GM12875 (cell line): ENCODE measurements around the gene TRIM8.
"Not testable (repeated sequence)": the region's sequence is repeated elsewhere in the genome, so short reads cannot be mapped to it uniquely, and the experiment has no call there.

Experiments
- H3K4me3 ChIP-seq: one replicate; pipeline ENCODE4 v1.5.1; 2011; ENCODE audit warnings: low read depth, low read length, control low read depth
- TF ChIP-seq, protein P1 (sequence below): IDR thresholded peaks from 2 replicates; pipeline ENCODE4 v1.5.1; 2011; ENCODE audit warnings: low read depth, mild to moderate bottlenecking, control low read depth, inconsistent platforms, low read length, moderate library complexity, borderline replicate concordance; ENCODE audit not compliant: insufficient read depth

The TRIM8 gene

DNA sequence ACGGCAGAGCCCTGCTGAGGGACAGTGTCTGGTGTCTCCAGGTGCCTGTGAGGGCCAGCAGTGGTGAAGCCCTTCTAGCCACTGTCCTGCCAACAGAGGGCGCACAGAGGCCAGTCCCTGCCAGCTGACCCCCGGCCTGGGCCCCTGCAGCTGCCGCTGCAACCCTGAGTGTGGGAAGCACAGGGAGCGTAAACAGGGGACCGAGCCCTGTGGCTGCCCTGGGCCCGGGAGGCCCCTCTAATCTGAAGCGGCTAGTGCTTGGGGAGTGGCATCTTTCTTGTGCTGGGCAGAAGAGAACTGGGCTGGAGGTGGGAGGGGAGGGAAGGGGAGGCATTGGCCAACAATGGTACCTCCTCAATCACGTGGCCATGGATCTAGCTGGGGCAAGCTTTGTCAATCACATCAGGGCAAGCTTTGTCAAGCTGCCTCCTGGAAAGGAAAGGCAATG, 34.6 kb downstream of the TRIM8 start:
- H3K4me3 ChIP-seq: no peak overlapping the region

DNA sequence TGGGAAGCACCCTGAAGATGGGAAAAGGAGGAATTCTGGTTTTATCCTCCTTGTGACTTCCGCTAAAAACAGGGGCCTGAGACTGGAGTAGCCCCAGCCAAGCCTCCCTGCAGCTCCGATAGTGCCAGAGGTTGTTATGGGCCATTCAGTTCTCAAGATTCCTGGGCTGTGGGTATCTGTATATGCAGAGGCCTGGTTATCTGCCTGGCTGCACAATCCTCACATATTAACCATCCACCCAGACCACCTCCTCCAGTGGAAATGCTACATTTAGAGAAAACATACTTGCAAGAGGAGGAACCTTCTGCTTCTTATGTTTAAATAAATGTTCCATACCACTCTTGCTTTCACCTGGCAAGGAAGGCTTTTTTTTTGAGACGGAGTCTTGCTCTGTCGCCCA, 35.3 kb downstream of the TRIM8 start:
- H3K4me3 ChIP-seq: no peak overlapping the region
- TF ChIP-seq, protein P1, sequence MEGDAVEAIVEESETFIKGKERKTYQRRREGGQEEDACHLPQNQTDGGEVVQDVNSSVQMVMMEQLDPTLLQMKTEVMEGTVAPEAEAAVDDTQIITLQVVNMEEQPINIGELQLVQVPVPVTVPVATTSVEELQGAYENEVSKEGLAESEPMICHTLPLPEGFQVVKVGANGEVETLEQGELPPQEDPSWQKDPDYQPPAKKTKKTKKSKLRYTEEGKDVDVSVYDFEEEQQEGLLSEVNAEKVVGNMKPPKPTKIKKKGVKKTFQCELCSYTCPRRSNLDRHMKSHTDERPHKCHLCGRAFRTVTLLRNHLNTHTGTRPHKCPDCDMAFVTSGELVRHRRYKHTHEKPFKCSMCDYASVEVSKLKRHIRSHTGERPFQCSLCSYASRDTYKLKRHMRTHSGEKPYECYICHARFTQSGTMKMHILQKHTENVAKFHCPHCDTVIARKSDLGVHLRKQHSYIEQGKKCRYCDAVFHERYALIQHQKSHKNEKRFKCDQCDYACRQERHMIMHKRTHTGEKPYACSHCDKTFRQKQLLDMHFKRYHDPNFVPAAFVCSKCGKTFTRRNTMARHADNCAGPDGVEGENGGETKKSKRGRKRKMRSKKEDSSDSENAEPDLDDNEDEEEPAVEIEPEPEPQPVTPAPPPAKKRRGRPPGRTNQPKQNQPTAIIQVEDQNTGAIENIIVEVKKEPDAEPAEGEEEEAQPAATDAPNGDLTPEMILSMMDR: no peak

More for the DNA sequence above, 34.6 kb downstream of the TRIM8 start:
- TF ChIP-seq, protein P1: peak; percentile 74

DNA sequence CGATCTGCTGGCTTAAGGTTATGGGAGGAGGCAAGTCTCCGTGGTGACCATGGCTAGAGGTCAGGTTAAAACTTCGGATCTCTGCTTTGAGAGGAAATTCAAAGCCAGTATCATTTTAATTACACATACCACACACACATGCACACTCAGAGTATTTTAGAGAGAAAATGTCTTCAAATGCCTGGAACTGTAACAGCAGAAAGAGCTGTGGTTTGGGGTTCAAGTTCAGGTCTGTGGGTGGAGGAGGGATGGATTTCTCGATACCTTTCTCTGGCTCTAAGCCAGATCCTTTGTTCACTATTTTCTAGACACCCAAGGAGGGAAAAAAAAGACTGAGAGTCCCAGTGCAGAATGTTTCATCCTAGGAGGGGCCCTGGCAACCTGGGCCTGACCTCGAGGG, 37.4 kb downstream of the TRIM8 start:
- TF ChIP-seq, protein P1: no peak
- H3K4me3 ChIP-seq: no peak overlapping the region

DNA sequence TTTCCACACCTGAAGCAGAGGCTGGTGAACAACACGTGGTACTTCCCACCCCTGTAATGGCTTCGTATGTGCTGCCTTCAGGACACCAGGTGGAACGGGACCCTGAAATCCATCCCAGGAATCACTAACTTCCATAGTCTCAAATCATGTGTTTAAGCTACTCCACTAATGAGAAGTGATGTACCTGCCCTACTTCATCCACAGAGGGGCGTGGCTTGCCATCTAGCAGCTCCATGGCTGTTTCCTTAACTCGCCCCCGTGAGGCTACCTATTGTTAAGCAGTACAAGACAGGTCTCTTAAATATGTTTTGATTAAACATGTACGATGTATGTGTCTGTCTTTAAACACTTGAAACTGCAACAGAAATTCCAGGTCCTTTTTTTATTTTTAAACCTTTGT, 38.1 kb downstream of the TRIM8 start:
- H3K4me3 ChIP-seq: no peak overlapping the region
- TF ChIP-seq, protein P1: no peak

DNA sequence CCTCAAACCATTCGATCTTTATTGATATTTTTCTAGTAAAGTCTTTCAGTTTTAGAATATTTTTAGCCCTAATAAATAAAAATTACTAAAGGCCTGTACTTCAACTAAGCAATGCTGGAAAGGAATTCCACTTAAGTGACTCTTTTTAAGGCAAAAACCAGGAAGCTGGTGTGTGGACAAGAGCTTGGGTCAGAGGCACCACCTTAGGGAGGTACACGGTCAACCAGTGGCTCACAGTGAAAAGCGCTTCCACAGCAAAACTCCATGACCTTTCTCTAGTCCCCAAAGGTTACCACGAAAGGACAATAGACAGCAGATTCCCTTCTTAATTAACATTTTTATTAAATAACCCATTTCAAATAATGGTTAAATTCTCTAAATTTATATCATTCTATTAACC, 38.7 kb downstream of the TRIM8 start:
- TF ChIP-seq, protein P1: no peak
- H3K4me3 ChIP-seq: no peak overlapping the region

DNA sequence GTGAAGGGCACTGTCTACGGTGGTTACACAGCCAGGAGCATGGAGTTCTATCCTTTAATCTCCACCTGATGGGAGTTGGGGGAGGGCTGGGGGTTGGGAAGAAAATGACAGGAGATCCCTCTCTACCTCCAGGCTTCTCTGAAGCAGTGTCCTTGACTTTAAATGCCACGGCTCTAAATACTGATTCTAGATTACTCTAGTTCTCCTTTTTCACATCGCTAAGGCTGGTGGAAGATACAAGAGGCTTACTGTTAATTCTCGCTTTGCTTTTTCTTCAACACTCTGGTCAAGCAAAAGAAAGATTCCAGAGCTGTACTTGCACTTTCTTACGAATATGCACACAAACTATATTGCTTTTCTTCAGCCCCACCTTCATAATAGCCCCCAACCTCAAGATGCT, 39.5 kb downstream of the TRIM8 start:
- TF ChIP-seq, protein P1: no peak
- no peak overlapping the region for H3K4me3 ChIP-seq

DNA sequence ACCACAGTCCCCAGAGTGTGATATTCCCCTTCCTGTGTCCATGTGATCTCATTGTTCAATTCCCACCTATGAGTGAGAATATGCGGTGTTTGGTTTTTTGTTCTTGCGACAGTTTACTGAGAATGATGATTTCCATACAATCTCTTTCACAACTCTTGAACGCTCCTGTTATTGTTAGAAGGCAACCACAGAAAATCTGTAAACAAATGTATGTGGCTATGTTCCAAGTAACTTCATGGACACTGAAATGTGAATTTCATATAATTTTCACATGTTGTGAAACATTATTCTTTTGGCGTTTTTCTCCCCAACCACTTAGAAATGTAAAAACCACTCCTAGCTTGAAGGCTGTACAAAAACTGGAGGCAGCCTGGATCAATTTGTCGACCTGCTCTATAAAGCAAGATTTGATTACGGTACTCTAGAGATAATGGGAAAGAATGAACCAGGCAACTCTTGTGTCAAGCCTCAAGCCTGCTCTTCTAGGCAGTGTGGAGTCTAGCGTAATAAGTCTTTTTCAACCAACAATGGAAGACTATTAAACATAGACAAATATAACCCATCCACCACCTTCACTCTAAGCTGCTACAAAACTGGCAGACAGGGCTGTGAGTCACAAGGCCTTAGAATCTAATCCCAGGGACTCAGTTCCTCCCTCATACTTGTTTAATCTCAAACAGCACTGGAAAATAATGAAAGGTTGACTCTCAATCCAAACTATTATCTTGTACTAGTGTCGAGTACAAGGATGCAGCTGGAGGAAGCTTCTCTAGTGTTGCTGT, 47.2 kb downstream of the TRIM8 start:
- TF ChIP-seq, protein P1: no peak
- H3K4me3 ChIP-seq: no peak overlapping the region

DNA sequence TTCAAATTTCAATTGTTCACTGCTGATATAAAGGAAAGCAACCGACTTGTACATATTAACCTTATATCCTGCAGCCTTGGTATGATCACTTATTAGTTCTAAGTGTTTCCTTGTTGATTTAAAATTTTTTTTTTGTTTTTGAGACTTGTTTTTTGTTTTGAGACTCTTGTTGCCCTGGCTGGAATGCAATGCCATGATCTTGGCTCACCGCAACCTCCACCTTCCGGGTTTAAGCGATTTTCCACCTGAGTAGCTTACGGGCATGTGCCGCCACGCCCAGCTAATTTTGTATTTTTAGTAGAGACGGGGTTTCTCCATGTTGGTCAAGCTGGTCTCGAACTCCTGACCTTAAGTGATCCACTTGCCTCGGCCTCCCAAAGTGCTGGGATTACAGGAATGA, 51.1 kb downstream of the TRIM8 start:
- H3K4me3 ChIP-seq: not testable (repeated sequence)
